ENCODE measurements around the gene PLEKHM3.

PLEKHM3 gene

GRCh38 chr2:207787800-207788199 is 237.5 kb downstream of the PLEKHM3 start:
- H3K9ac ChIP-seq (ENCODE audit: low read length): no peak overlapping the region
- no peak overlapping the region for H3K27ac ChIP-seq (ENCODE audit: low read depth, low read length)
- no peaks in the 10 kb centered on the region for H4K20me1 ChIP-seq (ENCODE audit: low read depth, low read length)
- no peaks in the 10 kb centered on the region for H3K9me3 ChIP-seq (ENCODE audit: insufficient read depth, low read length)
- H3F3A ChIP-seq (ENCODE audit: insufficient read depth): no peaks in the 10 kb centered on the region
- no peaks in the 10 kb centered on the region for H3K9me2 ChIP-seq (replicated peaks; ENCODE audit: insufficient read depth, low read length)
- H3K4me2 ChIP-seq (ENCODE audit: low read depth, low read length, poor library complexity, severe bottlenecking): no peak overlapping the region
- H3K79me2 ChIP-seq (ENCODE audit: insufficient read depth, low read length): no peaks in the 10 kb centered on the region
- H3K27me3 ChIP-seq (ENCODE audit: low read length): no peaks in the 10 kb centered on the region
- H3K4me3 ChIP-seq (ENCODE audit: insufficient read depth, low read length, poor library complexity, severe bottlenecking): no peak overlapping the region
- H2AFZ ChIP-seq (ENCODE audit: low read depth, low read length, severe bottlenecking): no peak overlapping the region
- no peaks in the 10 kb centered on the region for H3K36me3 ChIP-seq (ENCODE audit: low read length)
- TF ChIP-seq EZH2phosphoT487 (conservative IDR thresholded peaks at IDR 0.05; ENCODE audit: low read length) (no peak), CTCF (IDR thresholded peaks at IDR 0.05; ENCODE audit: insufficient read depth, low read length, poor library complexity, severe bottlenecking) (no peak)

GRCh38 chr2:207787017-207787416 is 238.3 kb downstream of the PLEKHM3 start:
- no peaks in the 10 kb centered on the region for H3F3A ChIP-seq (ENCODE audit: insufficient read depth)
- H3K9me2 ChIP-seq (replicated peaks; ENCODE audit: insufficient read depth, low read length): no peaks in the 10 kb centered on the region
- H3K27ac ChIP-seq (ENCODE audit: low read depth, low read length): no peak overlapping the region
- no peak overlapping the region for H2AFZ ChIP-seq (ENCODE audit: low read depth, low read length, severe bottlenecking)
- H3K4me2 ChIP-seq (ENCODE audit: low read depth, low read length, poor library complexity, severe bottlenecking): no peak overlapping the region
- H3K9me3 ChIP-seq (ENCODE audit: insufficient read depth, low read length): no peaks in the 10 kb centered on the region
- no peaks in the 10 kb centered on the region for H3K27me3 ChIP-seq (ENCODE audit: low read length)
- H3K79me2 ChIP-seq (ENCODE audit: insufficient read depth, low read length): no peaks in the 10 kb centered on the region
- TF ChIP-seq CTCF (IDR thresholded peaks at IDR 0.05; ENCODE audit: insufficient read depth, low read length, poor library complexity, severe bottlenecking) (no peak), EZH2phosphoT487 (conservative IDR thresholded peaks at IDR 0.05; ENCODE audit: low read length) (no peak)
- no peak overlapping the region for H3K9ac ChIP-seq (ENCODE audit: low read length)
- H3K36me3 ChIP-seq (ENCODE audit: low read length): no peaks in the 10 kb centered on the region
- H3K4me3 ChIP-seq (ENCODE audit: insufficient read depth, low read length, poor library complexity, severe bottlenecking): no peak overlapping the region
- H4K20me1 ChIP-seq (ENCODE audit: low read depth, low read length): no peaks in the 10 kb centered on the region

- TF ChIP-seq CTCF (IDR thresholded peaks at IDR 0.05; ENCODE audit: insufficient read depth, low read length, poor library complexity, severe bottlenecking) (no peak), EZH2phosphoT487 (conservative IDR thresholded peaks at IDR 0.05; ENCODE audit: low read length) (no peak)
- H3K27me3 ChIP-seq (ENCODE audit: low read length): no peaks in the 10 kb centered on the region
- no peaks in the 10 kb centered on the region for H3F3A ChIP-seq (ENCODE audit: insufficient read depth)
- no peaks in the 10 kb centered on the region for H3K9me2 ChIP-seq (replicated peaks; ENCODE audit: insufficient read depth, low read length)
- no peak overlapping the region for H3K4me3 ChIP-seq (ENCODE audit: insufficient read depth, low read length, poor library complexity, severe bottlenecking)
- H3K79me2 ChIP-seq (ENCODE audit: insufficient read depth, low read length): no peaks in the 10 kb centered on the region
- H3K4me2 ChIP-seq (ENCODE audit: low read depth, low read length, poor library complexity, severe bottlenecking): no peak overlapping the region
- no peak overlapping the region for H3K9ac ChIP-seq (ENCODE audit: low read length)
- H4K20me1 ChIP-seq (ENCODE audit: low read depth, low read length): no peaks in the 10 kb centered on the region
- H3K27ac ChIP-seq (ENCODE audit: low read depth, low read length): no peak overlapping the region
- no peaks in the 10 kb centered on the region for H3K9me3 ChIP-seq (ENCODE audit: insufficient read depth, low read length)
- H3K36me3 ChIP-seq (ENCODE audit: low read length): no peaks in the 10 kb centered on the region
- H2AFZ ChIP-seq (ENCODE audit: low read depth, low read length, severe bottlenecking): no peak overlapping the region
These were observed 240.4 kb downstream of the PLEKHM3 start for GRCh38 chr2:207784898-207785297.
